HG03025 (cell line): ENCODE data around the gene ADAMTSL4.
"Not testable (repeated sequence)": the region's sequence is repeated elsewhere in the genome, so short reads cannot be mapped to it uniquely, and the experiment has no call there.

Experiments used
- ATAC-seq: cut with Tn5 transposase; IDR thresholded peaks from one replicate; pipeline ENCODE4 v1.9.1; 2021; ENCODE audit warnings: mild to moderate bottlenecking, moderate library complexity; ENCODE audit not compliant: unreplicated experiment, low FRiP score

The ADAMTSL4 gene

GRCh38 chr1:150579945-150580642 is 30.9 kb downstream of the ADAMTSL4 start:
- no peak for ATAC-seq

GRCh38 chr1:150580966-150581365 is 31.8 kb downstream of the ADAMTSL4 start:
- not testable (repeated sequence) for ATAC-seq

GRCh38 chr1:150581437-150581836 is 32.2 kb downstream of the ADAMTSL4 start:
- not testable (repeated sequence) for ATAC-seq

GRCh38 chr1:150581962-150582361 is 32.8 kb downstream of the ADAMTSL4 start:
- not testable (repeated sequence) for ATAC-seq

- ATAC-seq, result no peak
Observed at GRCh38 chr1:150582371-150582770, 33.2 kb downstream of the ADAMTSL4 start.

GRCh38 chr1:150596095-150596892 is 47.1 kb downstream of the ADAMTSL4 start:
- ATAC-seq, result no peak

- no peak for ATAC-seq
Observed at GRCh38 chr1:150596976-150597375, 47.8 kb downstream of the ADAMTSL4 start.

- ATAC-seq, result not testable (repeated sequence)
Observed at GRCh38 chr1:150598346-150598745, 49.1 kb downstream of the ADAMTSL4 start.

GRCh38 chr1:150601540-150601939 is 52.3 kb downstream of the ADAMTSL4 start:
- ATAC-seq, result no peak

GRCh38 chr1:150602372-150602771 is 53.2 kb downstream of the ADAMTSL4 start:
- not testable (repeated sequence) for ATAC-seq

- no peak for ATAC-seq
Observed at GRCh38 chr1:150603711-150604110, 54.5 kb downstream of the ADAMTSL4 start.

- ATAC-seq, result no peak
Observed at GRCh38 chr1:150604226-150604588, 55.0 kb downstream of the ADAMTSL4 start.

- not testable (repeated sequence) for ATAC-seq
Observed at GRCh38 chr1:150605451-150605731, 56.2 kb downstream of the ADAMTSL4 start.

GRCh38 chr1:150606463-150607142 is 57.4 kb downstream of the ADAMTSL4 start:
- no peak for ATAC-seq

GRCh38 chr1:150609732-150610131 is 60.5 kb downstream of the ADAMTSL4 start:
- no peak for ATAC-seq
